Activated CD4-positive, alpha-beta T cell treated with anti-CD3 and anti-CD28 coated beads for 36 hours (primary cell): ENCODE data around the gene R3HDM1. TPM values are rescaled to one million over a fixed set of nuclear protein-coding genes. Genes with fewer than 3 reads are reported as not detected.
"Not testable (repeated sequence)": the region's sequence is repeated elsewhere in the genome, so short reads cannot be mapped to it uniquely, and the experiment has no call there.

Experiments used
- ATAC-seq: fragments of 200-7000 bp; cut with Tn5 transposase; one replicate; pipeline ENCODE4 v1.10.0; 2021; ENCODE audit warnings: mild to moderate bottlenecking, moderate library complexity
- CTCF ChIA-PET: fragments of 350-600 bp; sonication (Branson Sonifier 250); formaldehyde crosslinking; loops from one replicate; lab custom pipeline; 2021; ENCODE audit warnings: antibody characterized with exemption; lab: Charles Lee
- POLR2A ChIA-PET: fragments of 350-600 bp; sonication (Branson Sonifier 250); formaldehyde crosslinking; loops from one replicate; lab custom pipeline; 2021; ENCODE audit warnings: antibody characterized with exemption, inconsistent platforms; lab: Charles Lee
- DNase-seq: peaks from one replicate; pipeline ENCODE4 v3.0.0-alpha.2; 2020
- H3K27ac Mint-ChIP-seq: one replicate; pipeline ENCODE4 v1.8.0; 2021; ENCODE audit warnings: mixed read lengths
- H3K27me3 Mint-ChIP-seq: one replicate; pipeline ENCODE4 v1.8.0; 2021; ENCODE audit warnings: mixed read lengths
- H3K36me3 Mint-ChIP-seq: one replicate; pipeline ENCODE4 v1.8.0; 2021; ENCODE audit warnings: low read depth, mixed read lengths
- H3K4me1 Mint-ChIP-seq: one replicate; pipeline ENCODE4 v1.8.0; 2021; ENCODE audit warnings: mixed read lengths
- H3K4me3 Mint-ChIP-seq: one replicate; pipeline ENCODE4 v1.8.0; 2021; ENCODE audit warnings: mild to moderate bottlenecking, moderate library complexity, mixed read lengths
- H3K9me3 Mint-ChIP-seq: one replicate; pipeline ENCODE4 v1.8.0; 2021; ENCODE audit warnings: low read depth, mixed read lengths
- intact Hi-C, 2 experiments: fragments of 100-400 bp; cut with DNase I in 1 of 2; cut with micrococcal nuclease in 1 of 2; formaldehyde crosslinking; loops; one replicate each; pipeline versions ENCODE4 v1.14.2 to v1.15.1; 2022 to 2024; cut with DNase I, micrococcal nuclease
- total RNA-seq, 2 experiments: library from RNA; stranded (reverse); gene quantifications; one replicate each; pipeline ENCODE4 v1.2.3, GENCODE V29; 2021

The R3HDM1 gene
- total RNA-seq, 2 experiments from 2014 or later = 62.6 to 100.0 TPM

DNA sequence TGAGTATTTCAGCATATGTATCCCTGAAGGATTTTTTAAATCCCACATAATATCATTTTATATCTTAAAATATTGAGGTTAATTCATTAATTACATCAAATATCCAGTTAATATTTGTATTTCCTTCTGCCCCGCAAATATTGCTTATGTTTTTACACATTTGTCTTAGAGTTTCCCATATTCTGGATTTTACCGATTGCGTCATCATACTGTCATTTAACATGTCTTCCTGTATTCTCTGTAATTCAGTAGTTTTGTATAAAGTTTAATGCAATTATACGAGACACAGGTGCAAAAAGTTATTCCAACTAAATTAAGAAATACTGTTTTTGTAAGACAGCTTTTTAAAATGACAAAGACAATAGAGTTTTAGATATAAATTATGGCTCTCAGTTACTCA, 176.9 kb downstream of the R3HDM1 start:
- Mint-ChIP-seq H3K27me3 (no peaks in the 10 kb centered on the region), H3K9me3 (no peaks in the 10 kb centered on the region), H3K4me1 (no peaks in the 10 kb centered on the region), H3K4me3 (no peak overlapping the region), H3K27ac (no peak overlapping the region), H3K36me3 (peaks cover 6% of the 10 kb centered on the region)
- CTCF ChIA-PET = interaction anchor here (0.8 to 3.5 kb wide), 5 partner anchors 16 to 704 kb away, joined by 4 to 54 read pairs (median 6); no protein-coding TSS in a partner anchor
- ATAC-seq = no peak
- intact Hi-C loops = loop anchor here in 1 of 2 experiments (10.0 kb wide), 1 partner anchor 173 kb away; the partner anchor contains the start of genes R3HDM1 and ZRANB3
- POLR2A ChIA-PET = no interaction called here
- DNase-seq = no peak

DNA sequence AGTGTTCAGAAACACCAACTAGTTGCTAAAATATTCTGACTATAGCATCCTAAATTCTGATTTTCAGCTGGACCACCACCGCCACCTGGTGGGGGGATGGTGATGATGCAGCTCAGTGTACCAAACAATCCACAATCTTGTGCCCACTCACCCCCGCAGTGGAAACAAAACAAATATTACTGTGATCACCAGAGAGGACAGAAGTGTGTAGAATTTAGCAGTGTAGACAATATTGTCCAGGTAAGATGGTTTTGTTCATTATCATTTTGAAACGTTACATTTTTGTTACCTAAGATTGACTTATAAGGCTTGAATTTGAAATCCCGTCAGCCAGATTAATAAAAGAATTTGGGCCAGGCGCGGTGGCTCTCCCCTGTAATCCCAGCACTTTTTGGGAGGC, 178.7 kb downstream of the R3HDM1 start:
- DNase-seq (peak; percentile 84), ATAC-seq (peak; percentile 74)
- Mint-ChIP-seq H3K4me3 (no peak overlapping the region), H3K27ac (no peak overlapping the region), H3K4me1 (no peaks in the 10 kb centered on the region), H3K27me3 (no peaks in the 10 kb centered on the region), H3K36me3 (peaks cover 12% of the 10 kb centered on the region), H3K9me3 (no peaks in the 10 kb centered on the region)
- intact Hi-C loops = loop anchor here (1.0 to 10.0 kb wide), 4 partner anchors 175 to 721 kb away; partner anchors contain the start of genes R3HDM1 (in 1 of the 2) and ZRANB3 (in 1 of the 2)
- ChIA-PET POLR2A (interaction anchor here (0.6 kb wide), 1 partner anchor 219 kb away, joined by 3 read pairs; no protein-coding TSS in a partner anchor), CTCF (interaction anchor here (0.6 to 3.5 kb wide), 40 partner anchors 10 to 1049 kb away, joined by 3 to 54 read pairs (median 4); partner anchors contain the start of genes R3HDM1 and ZRANB3)

- intact Hi-C loops, H3K27ac Mint-ChIP-seq, POLR2A ChIA-PET, H3K27me3 Mint-ChIP-seq, DNase-seq, H3K4me1 Mint-ChIP-seq, ATAC-seq, H3K4me3 Mint-ChIP-seq, H3K9me3 Mint-ChIP-seq: not testable (repeated sequence)
- H3K36me3 Mint-ChIP-seq = peaks cover 19% of the 10 kb centered on the region
- CTCF ChIA-PET = interaction anchor here (0.6 to 0.8 kb wide), 2 partner anchors 14 to 113 kb away, joined by 3 read pairs; no protein-coding TSS in a partner anchor
Measured at GRCh38 chr2:135715086-135715485, 183.8 kb downstream of the R3HDM1 start.

- no peak overlapping the region for H3K27ac Mint-ChIP-seq
- H3K36me3 Mint-ChIP-seq = peaks cover 23% of the 10 kb centered on the region
- no peaks in the 10 kb centered on the region for H3K27me3 Mint-ChIP-seq
- CTCF ChIA-PET = interaction anchor here (0.7 to 1.7 kb wide), 5 partner anchors 11 to 1159 kb away, joined by 3 to 6 read pairs (median 4); no protein-coding TSS in a partner anchor
- POLR2A ChIA-PET = no interaction called here
- no peak overlapping the region for H3K4me3 Mint-ChIP-seq
- peaks cover 2% of the 10 kb centered on the region for H3K9me3 Mint-ChIP-seq
- intact Hi-C loops = no loop called here
- ATAC-seq = no peak
- DNase-seq = no peak
- H3K4me1 Mint-ChIP-seq = no peaks in the 10 kb centered on the region
Measured at GRCh38 chr2:135728064-135728743, 196.9 kb downstream of the R3HDM1 start.

GRCh38 chr2:135732561-135732960, 201.3 kb downstream of the R3HDM1 start:
- Mint-ChIP-seq H3K27ac (no peak overlapping the region), H3K9me3 (no peaks in the 10 kb centered on the region), H3K4me3 (no peak overlapping the region), H3K4me1 (no peaks in the 10 kb centered on the region), H3K27me3 (no peaks in the 10 kb centered on the region), H3K36me3 (no peaks in the 10 kb centered on the region)
- ChIA-PET CTCF (interaction anchor here (0.7 kb wide), 1 partner anchor 259 kb away, joined by 4 read pairs; no protein-coding TSS in a partner anchor), POLR2A (no interaction called here)
- intact Hi-C loops = no loop called here
- DNase-seq = no peak
- ATAC-seq = no peak

- POLR2A ChIA-PET = no interaction called here
Measured at GRCh38 chr2:135733045-135733444, 201.8 kb downstream of the R3HDM1 start.

DNA sequence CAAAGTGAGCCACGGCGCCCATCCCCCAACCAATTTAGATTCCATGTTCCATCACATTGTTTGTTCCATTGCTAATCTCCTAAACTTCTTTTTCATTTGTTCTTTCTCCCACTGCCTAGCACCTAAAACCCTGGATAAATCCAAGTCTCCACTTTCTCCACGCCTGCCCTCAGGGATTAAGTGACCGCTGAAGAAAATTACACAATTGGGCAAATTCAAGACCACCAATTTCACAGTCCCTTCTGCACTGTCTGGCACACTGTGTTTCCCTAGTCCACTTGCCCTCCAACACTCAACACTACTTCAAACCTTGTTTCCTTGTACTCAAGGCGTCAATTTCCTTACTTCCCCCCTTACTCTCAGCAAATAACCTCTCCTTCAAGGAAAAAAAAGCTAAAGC, 205.3 kb downstream of the R3HDM1 start:
- ChIA-PET POLR2A (no interaction called here), CTCF (no interaction called here)
- H3K27ac Mint-ChIP-seq = no peak overlapping the region
- DNase-seq (no peak), ATAC-seq (no peak)
- no peaks in the 10 kb centered on the region for H3K36me3 Mint-ChIP-seq
- H3K4me3 Mint-ChIP-seq = no peak overlapping the region
- H3K27me3 Mint-ChIP-seq = no peaks in the 10 kb centered on the region
- H3K4me1 Mint-ChIP-seq = peaks cover 3% of the 10 kb centered on the region
- peaks cover 2% of the 10 kb centered on the region for H3K9me3 Mint-ChIP-seq
- intact Hi-C loops = no loop called here

More at GRCh38 chr2:135733045-135733444, 201.8 kb downstream of the R3HDM1 start:
- Mint-ChIP-seq H3K4me1 (no peaks in the 10 kb centered on the region), H3K36me3 (no peaks in the 10 kb centered on the region), H3K4me3 (no peak overlapping the region), H3K27ac (no peak overlapping the region), H3K27me3 (no peaks in the 10 kb centered on the region), H3K9me3 (no peaks in the 10 kb centered on the region)
- intact Hi-C loops = no loop called here
- no peak for DNase-seq
- CTCF ChIA-PET = interaction anchor here (0.6 to 0.7 kb wide), 2 partner anchors 260 to 336 kb away, joined by 3 to 4 read pairs; no protein-coding TSS in a partner anchor
- no peak for ATAC-seq

DNA sequence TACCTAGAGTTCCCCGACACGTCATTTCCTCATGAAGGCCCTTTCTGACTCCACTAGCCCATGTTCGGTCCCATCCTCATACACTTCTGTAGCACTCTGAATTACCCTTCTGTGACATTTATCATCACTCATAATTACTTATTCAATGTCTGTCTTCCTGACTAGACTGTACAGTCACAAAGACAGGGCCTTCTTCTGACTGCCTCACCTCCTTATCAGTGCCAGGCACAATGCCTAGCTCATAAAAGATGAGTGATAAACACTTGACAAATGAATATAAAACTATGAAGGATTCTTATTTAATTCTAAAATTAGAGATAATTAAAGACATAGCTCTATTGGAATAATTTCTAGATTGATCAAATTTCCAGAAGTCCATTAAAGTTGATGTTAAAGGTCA, 208.9 kb downstream of the R3HDM1 start:
- H3K9me3 Mint-ChIP-seq = peaks cover 2% of the 10 kb centered on the region
- CTCF ChIA-PET = interaction anchor here (0.7 to 1.6 kb wide), 2 partner anchors 58 to 80 kb away, joined by 3 read pairs; no protein-coding TSS in a partner anchor
- POLR2A ChIA-PET = interaction anchor here (1.4 kb wide), 1 partner anchor 136 kb away, joined by 7 read pairs; the partner anchor contains the start of gene MCM6
- no peak overlapping the region for H3K4me3 Mint-ChIP-seq
- ATAC-seq (no peak), DNase-seq (no peak)
- peaks cover 9% of the 10 kb centered on the region for H3K36me3 Mint-ChIP-seq
- no peaks in the 10 kb centered on the region for H3K27me3 Mint-ChIP-seq
- no peak overlapping the region for H3K27ac Mint-ChIP-seq
- H3K4me1 Mint-ChIP-seq = peaks cover 22% of the 10 kb centered on the region
- intact Hi-C loops = loop anchor here (5.0 kb wide), 2 partner anchors 392 to 642 kb away; no protein-coding TSS in a partner anchor

DNA sequence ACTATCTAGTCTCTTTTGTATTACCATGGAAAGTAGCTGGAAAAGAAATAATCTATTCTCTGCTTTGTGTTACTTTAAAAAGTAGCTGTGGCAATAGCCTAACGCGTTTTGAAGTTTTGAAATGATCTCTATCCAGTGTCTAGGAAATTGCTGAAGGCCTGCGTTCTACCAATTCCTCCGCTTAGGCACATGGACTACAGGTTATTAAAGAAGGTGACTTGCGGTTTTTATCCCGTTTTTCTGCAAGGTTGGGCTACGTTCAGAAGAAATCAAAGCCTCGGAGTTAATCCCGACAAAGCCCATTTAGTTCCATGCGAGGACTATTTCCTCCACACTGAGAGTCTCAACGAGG, 209.7 kb downstream of the R3HDM1 start:
- Mint-ChIP-seq H3K36me3 (peaks cover 11% of the 10 kb centered on the region), H3K27ac (no peak overlapping the region), H3K27me3 (no peaks in the 10 kb centered on the region), H3K9me3 (peaks cover 2% of the 10 kb centered on the region), H3K4me1 (peaks cover 29% of the 10 kb centered on the region), H3K4me3 (peak overlapping the region; percentile 97)
- CTCF ChIA-PET = interaction anchor here (0.9 to 1.6 kb wide), 4 partner anchors 57 to 823 kb away, joined by 3 read pairs; partner anchors contain the start of gene CCNT2
- DNase-seq = no peak
- ATAC-seq = no peak
- POLR2A ChIA-PET = interaction anchor here (0.6 to 1.4 kb wide), 3 partner anchors 18 to 240 kb away, joined by 3 to 7 read pairs (median 5); partner anchors contain the start of gene MCM6
- intact Hi-C loops = loop anchor here (1.0 to 5.0 kb wide), 9 partner anchors 134 to 823 kb away; partner anchors contain the start of genes CCNT2 (in 1 of the 2), DARS1 (in 1 of the 2), MCM6 (in 1 of the 2) and R3HDM1 (in 1 of the 2)

GRCh38 chr2:135741395-135742324, 210.4 kb downstream of the R3HDM1 start, which contains the start of gene UBXN4:
Gene UBXN4 (plus strand): TSS chr2:135741855. CDS start chr2:135741930, 75 bp downstream.
- ATAC-seq (peak; percentile 93), DNase-seq (peak; percentile 98)
- H3K27ac Mint-ChIP-seq = peak within 1 kb of the TSS; percentile 99
- H3K4me1 Mint-ChIP-seq = peaks cover 35% of the 10 kb centered on the region
- H3K4me3 Mint-ChIP-seq = peak within 1 kb of the TSS; percentile 97
- no peaks in the 10 kb centered on the region for H3K27me3 Mint-ChIP-seq
- intact Hi-C loops = loop anchor here (1.0 to 5.0 kb wide), 12 partner anchors 79 to 823 kb away; partner anchors contain the start of genes CCNT2 (in 2 of the 2), RAB3GAP1 (in 2 of the 2), DARS1 (in 1 of the 2) and MCM6 (in 1 of the 2)
- peaks cover 18% of the 10 kb centered on the region for H3K36me3 Mint-ChIP-seq
- ChIA-PET CTCF (interaction anchor here (0.9 to 1.0 kb wide), 3 partner anchors 56 to 823 kb away, joined by 3 read pairs; partner anchors contain the start of gene CCNT2), POLR2A (interaction anchor here (0.6 to 1.4 kb wide), 2 partner anchors 134 to 240 kb away, joined by 3 to 7 read pairs; partner anchors contain the start of gene MCM6)
- H3K9me3 Mint-ChIP-seq = peaks cover 2% of the 10 kb centered on the region
